ENCODE measurements around the gene CTAGE1.

The CTAGE1 gene

GRCh38 chr18:22378672-22379282, 38.9 kb downstream of the CTAGE1 start:
- H3K4me3 ChIP-seq (ENCODE audit: low read depth, low read length) = no peak overlapping the region
- no peak overlapping the region for H3K4me2 ChIP-seq (ENCODE audit: low read length)
- no peak overlapping the region for H3K27ac ChIP-seq
- H3K9ac ChIP-seq = no peak overlapping the region
- H3K79me2 ChIP-seq = no peaks in the 10 kb centered on the region
- H3K27me3 ChIP-seq (ENCODE audit: control insufficient read depth, insufficient read depth, low read length) = no peaks in the 10 kb centered on the region
- H3K36me3 ChIP-seq (ENCODE audit: control insufficient read depth, insufficient read depth, low read length) = no peaks in the 10 kb centered on the region
- no peak for TF ChIP-seq CTCF (IDR thresholded peaks at IDR 0.05)
- no peaks in the 10 kb centered on the region for H3K4me1 ChIP-seq
- H2AFZ ChIP-seq = no peak overlapping the region
- no peaks in the 10 kb centered on the region for H3K9me3 ChIP-seq (ENCODE audit: control insufficient read depth, low read length)

GRCh38 chr18:22377769-22378168, 39.9 kb downstream of the CTAGE1 start:
- Histone ChIP-seq H3K27ac (no peak overlapping the region), H3K79me2 (no peaks in the 10 kb centered on the region), H3K9me3 (ENCODE audit: control insufficient read depth, low read length) (no peaks in the 10 kb centered on the region), H3K4me1 (no peaks in the 10 kb centered on the region), H3K9ac (no peak overlapping the region), H3K4me3 (ENCODE audit: low read depth, low read length) (no peak overlapping the region), H3K27me3 (ENCODE audit: control insufficient read depth, insufficient read depth, low read length) (no peaks in the 10 kb centered on the region), H3K4me2 (ENCODE audit: low read length) (no peak overlapping the region), H3K36me3 (ENCODE audit: control insufficient read depth, insufficient read depth, low read length) (no peaks in the 10 kb centered on the region), H2AFZ (no peak overlapping the region)
- TF ChIP-seq CTCF (IDR thresholded peaks at IDR 0.05) = no peak

GRCh38 chr18:22370414-22370813, 47.3 kb downstream of the CTAGE1 start:
- Histone ChIP-seq H3K27me3 (ENCODE audit: control insufficient read depth, insufficient read depth, low read length) (no peaks in the 10 kb centered on the region), H3K9ac (no peak overlapping the region)
- TF ChIP-seq CTCF (IDR thresholded peaks at IDR 0.05) = no peak

GRCh38 chr18:22368021-22368420, 49.7 kb downstream of the CTAGE1 start:
- no peak overlapping the region for H2AFZ ChIP-seq
- H3K36me3 ChIP-seq (ENCODE audit: control insufficient read depth, insufficient read depth, low read length) = no peaks in the 10 kb centered on the region
- no peaks in the 10 kb centered on the region for H3K9me3 ChIP-seq (ENCODE audit: control insufficient read depth, low read length)
- H3K4me2 ChIP-seq (ENCODE audit: low read length) = no peak overlapping the region
- no peaks in the 10 kb centered on the region for H3K4me1 ChIP-seq
- no peak overlapping the region for H3K4me3 ChIP-seq (ENCODE audit: low read depth, low read length)
- no peak overlapping the region for H3K27ac ChIP-seq
- no peak for TF ChIP-seq CTCF (IDR thresholded peaks at IDR 0.05)
- no peaks in the 10 kb centered on the region for H3K79me2 ChIP-seq
- H3K9ac ChIP-seq = no peak overlapping the region
- H3K27me3 ChIP-seq (ENCODE audit: control insufficient read depth, insufficient read depth, low read length) = no peaks in the 10 kb centered on the region

More at GRCh38 chr18:22370414-22370813, 47.3 kb downstream of the CTAGE1 start:
- H3K36me3 ChIP-seq (ENCODE audit: control insufficient read depth, insufficient read depth, low read length) = no peaks in the 10 kb centered on the region
- H3K27ac ChIP-seq = no peak overlapping the region
- H3K9me3 ChIP-seq (ENCODE audit: control insufficient read depth, low read length) = no peaks in the 10 kb centered on the region
- H3K4me2 ChIP-seq (ENCODE audit: low read length) = no peak overlapping the region
- H2AFZ ChIP-seq = no peak overlapping the region
- no peaks in the 10 kb centered on the region for H3K79me2 ChIP-seq
- no peaks in the 10 kb centered on the region for H3K4me1 ChIP-seq
- no peak overlapping the region for H3K4me3 ChIP-seq (ENCODE audit: low read depth, low read length)

- Histone ChIP-seq H3K4me3 (ENCODE audit: low read depth, low read length) (no peak overlapping the region), H3K27ac (no peak overlapping the region), H3K79me2 (no peaks in the 10 kb centered on the region), H2AFZ (no peak overlapping the region), H3K9ac (no peak overlapping the region), H3K4me2 (ENCODE audit: low read length) (no peak overlapping the region), H3K36me3 (ENCODE audit: control insufficient read depth, insufficient read depth, low read length) (no peaks in the 10 kb centered on the region), H3K4me1 (no peaks in the 10 kb centered on the region), H3K9me3 (ENCODE audit: control insufficient read depth, low read length) (no peaks in the 10 kb centered on the region), H3K27me3 (ENCODE audit: control insufficient read depth, insufficient read depth, low read length) (no peaks in the 10 kb centered on the region)
- no peak for TF ChIP-seq CTCF (IDR thresholded peaks at IDR 0.05)
These were observed 50.4 kb downstream of the CTAGE1 start for GRCh38 chr18:22367303-22367702.

All from parathyroid adenoma (tissue), 2 donors.